GM12873 (cell line): Measurements from ENCODE around the gene SNRNP200.

Experiments
- CTCF ChIP-seq: IDR thresholded peaks from 2 replicates; pipeline ENCODE4 v1.5.1; 2012; ENCODE audit warnings: low read depth, mild to moderate bottlenecking, moderate library complexity, low read length, control low read depth; ENCODE audit not compliant: insufficient read depth; ENCODE audit errors: missing control alignments

SNRNP200 gene

GRCh38 chr2:96330407-96330806 is 25.1 kb upstream of the SNRNP200 start:
- TF ChIP-seq CTCF = no peak

GRCh38 chr2:96329874-96330273 is 24.5 kb upstream of the SNRNP200 start:
- no peak for TF ChIP-seq CTCF

GRCh38 chr2:96329456-96329855 is 24.1 kb upstream of the SNRNP200 start:
- no peak for TF ChIP-seq CTCF

- TF ChIP-seq CTCF = no peak
These were observed 21.9 kb upstream of the SNRNP200 start for GRCh38 chr2:96326990-96327820.

GRCh38 chr2:96326564-96326963 is 21.2 kb upstream of the SNRNP200 start:
- TF ChIP-seq CTCF = no peak

GRCh38 chr2:96325884-96326255 is 20.5 kb upstream of the SNRNP200 start:
- no peak for TF ChIP-seq CTCF

GRCh38 chr2:96325041-96325883 is 19.9 kb upstream of the SNRNP200 start, which contains the start of gene ITPRIPL1:
Gene ITPRIPL1, plus strand, starts transcription at chr2:96325317. Its CDS starts 523 bp downstream, at chr2:96325840.
- no peak for TF ChIP-seq CTCF
